GM23248 (cell line): Measurements from ENCODE around the gene DMRT3.

Source experiments
- EZH2 ChIP-seq: fragments of 200-600 bp; sonication (generic); IDR thresholded peaks from 2 replicates; pipeline ENCODE4 v1.6.1; 2018; ENCODE audit warnings: antibody characterized with exemption, mild to moderate bottlenecking; ENCODE audit not compliant: insufficient read depth, poor library complexity, severe bottlenecking
- EZH2phosphoT487 ChIP-seq: fragments of 200-600 bp; sonication (generic); IDR thresholded peaks from 2 replicates; pipeline ENCODE4 v1.6.1; 2018; ENCODE audit warnings: antibody characterized with exemption, moderate library complexity, mild to moderate bottlenecking, low read depth; ENCODE audit not compliant: insufficient read depth

GRCh38 chr9:952546-952945 is 23.9 kb upstream of the DMRT3 start:
- TF ChIP-seq EZH2 (no peak), EZH2phosphoT487 (no peak)
